Left lung (tissue), 10 donors: ENCODE data around the gene NFASC. TPM values are rescaled to one million over a fixed set of nuclear protein-coding genes. Genes with fewer than 3 reads are reported as not detected.

Experiments used
- ATAC-seq: fragments of 200-7000 bp; cut with Tn5 transposase; one replicate; pipeline ENCODE4 v1.9.1; 2020; ENCODE audit warnings: moderate library complexity
- DNase-seq, 4 donors: peaks; one replicate each; pipeline ENCODE4 v3.0.0-alpha.2; 2013 to 2020
- H3K27ac ChIP-seq, 2 donors: fragments of 200-600 bp; sonication (generic) in 1 of 2; one replicate each; pipeline versions ENCODE4 v1.5.0 to v1.8.0; 2020 to 2021
- H3K27me3 ChIP-seq, 2 donors: fragments of 200-600 bp; sonication (generic) in 1 of 2; one replicate each; pipeline versions ENCODE4 v1.5.0 to v1.8.0; 2020 to 2021
- H3K36me3 ChIP-seq, 2 donors: fragments of 200-600 bp; sonication (generic) in 1 of 2; one replicate each; pipeline versions ENCODE4 v1.5.0 to v1.8.0; 2020 to 2021
- H3K4me1 ChIP-seq, 2 donors: fragments of 200-600 bp; one replicate each; pipeline ENCODE4 v1.8.0; 2021
- H3K4me3 ChIP-seq, 2 donors: fragments of 200-600 bp; sonication (generic) in 1 of 2; one replicate each; pipeline versions ENCODE4 v1.5.0 to v1.8.0; 2020 to 2021; ENCODE audit warnings: mild to moderate bottlenecking in 1 of 2
- H3K9me3 ChIP-seq, 2 donors: fragments of 200-600 bp; sonication (generic) in 1 of 2; one replicate each; pipeline versions ENCODE4 v1.5.0 to v1.8.0; 2020 to 2021
- CTCF ChIP-seq, 2 donors: fragments of 200-600 bp; sonication (generic) in 1 of 2; IDR thresholded peaks; one replicate each; pipeline versions ENCODE4 v1.5.0 to v1.8.0; 2021; ENCODE audit warnings: antibody characterized with exemption in 2 of 2
- intact Hi-C, 2 donors: fragments of 100-400 bp; cut with DNase I; formaldehyde crosslinking; loops; one replicate each; pipeline versions ENCODE4 v1.11.2 to v1.14.2; 2022
- polyA plus RNA-seq, 6 donors: library from polyadenylated mRNA; unstranded; fragments of 120-200 nt; gene quantifications; one replicate each; pipeline ENCODE4 v1.2.1, GENCODE V29; 2013; ENCODE audit not compliant: insufficient read length in 6 of 6
- total RNA-seq, 2 donors: library from RNA; stranded (reverse); fragmentation: NEBNext Ultra II Directional; extraction: Animal tissue kit (Norgen Biotek cat#: 25700); gene quantifications; one replicate each; pipeline ENCODE4 v1.2.1, GENCODE V29; 2021
- donor health status: DM: no; HTN: yes; CAD: no.
- donor health status: DM: no; HTN: no; CAD: no.

Gene NFASC
- total and polyA plus RNA-seq, 8 donors: 1.2 to 11.5 (median 2.0) TPM

GRCh38 chr1:204888294-204888693 is 17.6 kb downstream of the NFASC start:
- ATAC-seq (peak; percentile 41), DNase-seq (no peak)
- Histone ChIP-seq H3K4me3 (no peak overlapping the region), H3K4me1 (peaks cover 0 to 5% of the 10 kb centered on the region in 2 donors), H3K9me3 (no peaks in the 10 kb centered on the region), H3K27ac (no peak overlapping the region), H3K27me3 (peaks cover 0 to 27% of the 10 kb centered on the region in 2 donors), H3K36me3 (no peaks in the 10 kb centered on the region)
- intact Hi-C loops: no loop called here
- no peak for TF ChIP-seq CTCF (IDR thresholded peaks at IDR 0.05)

GRCh38 chr1:204889681-204890383 is 19.2 kb downstream of the NFASC start:
- Histone ChIP-seq H3K27me3 (peaks cover 0 to 25% of the 10 kb centered on the region in 2 donors), H3K4me3 (no peak overlapping the region), H3K27ac (no peak overlapping the region), H3K36me3 (no peaks in the 10 kb centered on the region), H3K4me1 (peaks cover 0 to 5% of the 10 kb centered on the region in 2 donors), H3K9me3 (no peaks in the 10 kb centered on the region)
- intact Hi-C loops: no loop called here
- ATAC-seq: no peak
- TF ChIP-seq CTCF (IDR thresholded peaks at IDR 0.05): no peak
- no peak for DNase-seq

GRCh38 chr1:204891860-204892259 is 21.2 kb downstream of the NFASC start:
- intact Hi-C loops: no loop called here

GRCh38 chr1:204894031-204894430 is 23.4 kb downstream of the NFASC start:
- no peaks in the 10 kb centered on the region for H3K9me3 ChIP-seq
- no peak overlapping the region for H3K27ac ChIP-seq
- intact Hi-C loops: no loop called here

More at GRCh38 chr1:204891860-204892259, 21.2 kb downstream of the NFASC start:
- ATAC-seq (no peak), DNase-seq (no peak)
- no peak overlapping the region for H3K4me3 ChIP-seq
- no peak for TF ChIP-seq CTCF (IDR thresholded peaks at IDR 0.05)
- no peaks in the 10 kb centered on the region for H3K9me3 ChIP-seq
- H3K27me3 ChIP-seq: peaks cover 0 to 35% of the 10 kb centered on the region in 2 donors
- no peak overlapping the region for H3K27ac ChIP-seq
- H3K4me1 ChIP-seq: no peaks in the 10 kb centered on the region
- H3K36me3 ChIP-seq: no peaks in the 10 kb centered on the region

More at GRCh38 chr1:204894031-204894430, 23.4 kb downstream of the NFASC start:
- Histone ChIP-seq H3K27me3 (peaks cover 0 to 22% of the 10 kb centered on the region in 2 donors), H3K4me3 (no peak overlapping the region), H3K36me3 (no peaks in the 10 kb centered on the region), H3K4me1 (no peaks in the 10 kb centered on the region)
- no peak for ATAC-seq
- DNase-seq: no peak
- no peak for TF ChIP-seq CTCF (IDR thresholded peaks at IDR 0.05)
